K562 (cell line): ENCODE measurements around the gene LMAN2L. TPM values are rescaled to one million over a fixed set of nuclear protein-coding genes. Genes with fewer than 3 reads are reported as not detected.

ENCODE experiments used
- CCNT2 ChIP-seq: IDR thresholded peaks from 2 replicates; pipeline ENCODE4 v1.6.1; 2011; ENCODE audit warnings: borderline replicate concordance, low read depth, mild to moderate bottlenecking, moderate library complexity, mixed read lengths, low read length; ENCODE audit not compliant: insufficient read length; ENCODE audit errors: extremely low read depth
- HIVEP1 ChIP-seq: fragments of 250-450 bp; sonication (Bioruptor Pico); IDR thresholded peaks from 2 replicates; pipeline ENCODE4 v1.4.0; 2020; ENCODE audit warnings: mild to moderate bottlenecking
- KDM4B ChIP-seq, 2 experiments: fragments of 450-650 bp in 1 of 2; sonication (generic) in 1 of 2; IDR thresholded peaks; 2 replicates each; pipeline ENCODE4 v1.6.1; 2016 to 2017; ENCODE audit warnings: borderline replicate concordance in 2 of 2, antibody characterized with exemption in 1 of 2, low read depth in 1 of 2, mild to moderate bottlenecking in 1 of 2
- NONO ChIP-seq, 2 experiments: fragments of 200-400 bp in 1 of 2; fragments of 450-650 bp in 1 of 2; formaldehyde crosslinking in 1 of 2; IDR thresholded peaks; 2 replicates each; pipeline ENCODE4 v1.6.1; 2017; ENCODE audit warnings: low read depth in 2 of 2, mild to moderate bottlenecking in 2 of 2, moderate library complexity in 2 of 2, low read length in 1 of 2
- NR2F6 ChIP-seq: fragments of 450-650 bp; formaldehyde crosslinking; IDR thresholded peaks from 2 replicates; pipeline ENCODE4 v1.4.0; 2020; ENCODE audit warnings: mild to moderate bottlenecking
- RBM25 ChIP-seq: fragments of 200-400 bp; formaldehyde crosslinking; IDR thresholded peaks from 2 replicates; pipeline ENCODE4 v1.6.1; 2018; ENCODE audit warnings: low read length, low read depth, moderate library complexity; ENCODE audit not compliant: severe bottlenecking
- SP2 ChIP-seq: IDR thresholded peaks from 2 replicates; pipeline ENCODE4 v1.6.1; 2011; ENCODE audit warnings: mild to moderate bottlenecking, low read depth, low read length, moderate library complexity; ENCODE audit not compliant: poor library complexity, severe bottlenecking; ENCODE audit errors: extremely low read depth
- TAL1 ChIP-seq: fragments of 450-650 bp; IDR thresholded peaks from 2 replicates; pipeline ENCODE4 v1.6.1; 2016; ENCODE audit warnings: mild to moderate bottlenecking
- TEAD1 ChIP-seq, 2 experiments: fragments of 450-650 bp in 1 of 2; sonication (generic) in 1 of 2; formaldehyde crosslinking; IDR thresholded peaks; 2 replicates each; pipeline versions ENCODE4 v1.4.0 to v1.8.0; 2020 to 2022; ENCODE audit warnings: mild to moderate bottlenecking in 2 of 2, missing genetic modification reagents in 1 of 2
- ZNF165 ChIP-seq: fragments of 250-450 bp; sonication (Bioruptor Pico); IDR thresholded peaks from 2 replicates; pipeline ENCODE4 v1.4.0; 2020; ENCODE audit warnings: borderline replicate concordance
- polyA plus RNA-seq, 8 experiments: library from polyadenylated mRNA; depleted of rRNA in 4 of 8; stranded (reverse) in 5 of 8; unstranded in 3 of 8; fragments of >200 nt; fragmentation: Nextera tagmentation in 2 of 8; fragmentation: Illumina TruSeq in 1 of 8; extraction: Ambion mirVana in 2 of 8; extraction: Trizol in 1 of 8; gene quantifications; 2 replicates each; pipeline versions ENCODE4 v1.2.1 to v1.2.3, GENCODE V29; 2011 to 2014; ENCODE audit warnings: inconsistent platforms in 1 of 8, missing spikeins in 1 of 8
- total RNA-seq, 7 experiments: library from RNA; depleted of rRNA in 6 of 7; stranded (reverse); fragments of >200 nt in 6 of 7; fragmentation: Illumina TruSeq in 2 of 7; extraction: Trizol in 2 of 7; gene quantifications; 2 replicates each; pipeline versions ENCODE4 v1.2.1 to v1.2.3, GENCODE V29; 2011 to 2021; ENCODE audit warnings: low replicate concordance in 1 of 7
- TF ChIP-seq, protein P1 (sequence below): fragments of 450-650 bp; IDR thresholded peaks from 2 replicates; pipeline ENCODE4 v1.6.1; 2018; ENCODE audit warnings: mild to moderate bottlenecking, low read depth; ENCODE audit not compliant: partially characterized antibody
- TF ChIP-seq, protein P2 (sequence below): fragments of 450-650 bp; formaldehyde crosslinking; IDR thresholded peaks from 2 replicates; pipeline ENCODE4 v1.4.0; 2020; ENCODE audit warnings: mild to moderate bottlenecking, mixed read lengths
- TF ChIP-seq, protein P3 (sequence below), 3 experiments: fragments of 200-800 bp in 1 of 3; sonication (Bioruptor generic) in 1 of 3; sonication (generic) in 1 of 3; formaldehyde crosslinking in 1 of 3; IDR thresholded peaks; 2 replicates each; pipeline versions ENCODE4 v1.6.1 to v1.8.0; 2016 to 2022; ENCODE audit warnings: mild to moderate bottlenecking in 2 of 3, missing compliant biosample characterization in 2 of 3, missing genetic modification characterization in 2 of 3, missing genetic modification reagents in 1 of 3
- TF ChIP-seq, protein P4 (sequence below): fragments of 450-650 bp; IDR thresholded peaks from 2 replicates; pipeline ENCODE4 v1.7.0; 2016; ENCODE audit warnings: borderline replicate concordance
- TF ChIP-seq, protein P5 (sequence below): fragments of 250-450 bp; sonication (Bioruptor Pico); IDR thresholded peaks from 2 replicates; pipeline ENCODE4 v1.9.0; 2021; ENCODE audit warnings: mild to moderate bottlenecking
- TF ChIP-seq, protein P6 (sequence below), 3 experiments: IDR thresholded peaks in 2 of 3; conservative IDR thresholded peaks in 1 of 3; 2 replicates each; pipeline ENCODE4 v1.5.1; 2011 to 2012; ENCODE audit warnings: low read length in 3 of 3, mild to moderate bottlenecking in 3 of 3, control low read depth in 2 of 3, improper control_type of control experiment in 1 of 3, inconsistent platforms in 1 of 3, low read depth in 1 of 3, mixed read lengths in 1 of 3, moderate library complexity in 1 of 3; ENCODE audit not compliant: insufficient read depth in 2 of 3

LMAN2L gene
- total and polyA plus RNA-seq, 9 of the 15 experiments (the other 6 are each of a cell fraction or from before 2014, with no cell fraction given), result 7.2 to 37.7 (median 12.5) TPM

DNA sequence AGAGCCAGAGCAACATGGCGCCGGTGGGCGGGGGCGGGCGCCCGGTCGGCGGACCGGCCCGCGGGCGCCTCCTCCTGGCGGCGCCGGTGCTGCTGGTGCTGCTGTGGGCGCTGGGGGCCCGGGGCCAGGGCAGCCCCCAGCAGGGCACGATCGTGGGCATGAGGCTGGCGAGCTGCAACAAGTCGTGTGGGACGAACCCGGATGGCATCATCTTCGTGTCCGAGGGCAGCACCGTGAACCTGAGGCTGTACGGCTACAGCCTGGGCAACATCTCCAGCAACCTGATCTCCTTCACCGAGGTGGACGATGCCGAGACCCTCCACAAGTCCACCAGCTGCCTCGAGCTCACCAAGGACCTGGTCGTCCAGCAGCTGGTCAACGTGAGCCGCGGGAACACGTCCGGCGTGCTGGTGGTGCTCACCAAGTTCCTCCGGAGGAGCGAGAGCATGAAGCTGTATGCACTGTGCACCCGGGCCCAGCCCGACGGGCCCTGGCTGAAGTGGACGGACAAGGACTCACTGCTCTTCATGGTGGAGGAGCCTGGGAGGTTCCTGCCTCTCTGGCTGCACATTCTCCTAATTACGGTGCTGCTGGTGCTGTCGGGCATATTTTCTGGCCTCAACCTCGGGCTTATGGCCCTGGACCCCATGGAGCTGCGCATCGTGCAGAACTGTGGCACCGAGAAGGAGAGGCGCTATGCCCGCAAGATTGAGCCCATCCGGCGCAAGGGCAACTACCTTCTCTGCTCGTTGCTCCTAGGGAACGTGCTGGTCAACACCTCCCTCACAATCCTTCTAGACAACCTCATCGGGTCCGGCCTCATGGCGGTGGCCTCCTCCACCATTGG is 21.3 kb upstream of the LMAN2L start (continued):
- TF ChIP-seq, protein P1, sequence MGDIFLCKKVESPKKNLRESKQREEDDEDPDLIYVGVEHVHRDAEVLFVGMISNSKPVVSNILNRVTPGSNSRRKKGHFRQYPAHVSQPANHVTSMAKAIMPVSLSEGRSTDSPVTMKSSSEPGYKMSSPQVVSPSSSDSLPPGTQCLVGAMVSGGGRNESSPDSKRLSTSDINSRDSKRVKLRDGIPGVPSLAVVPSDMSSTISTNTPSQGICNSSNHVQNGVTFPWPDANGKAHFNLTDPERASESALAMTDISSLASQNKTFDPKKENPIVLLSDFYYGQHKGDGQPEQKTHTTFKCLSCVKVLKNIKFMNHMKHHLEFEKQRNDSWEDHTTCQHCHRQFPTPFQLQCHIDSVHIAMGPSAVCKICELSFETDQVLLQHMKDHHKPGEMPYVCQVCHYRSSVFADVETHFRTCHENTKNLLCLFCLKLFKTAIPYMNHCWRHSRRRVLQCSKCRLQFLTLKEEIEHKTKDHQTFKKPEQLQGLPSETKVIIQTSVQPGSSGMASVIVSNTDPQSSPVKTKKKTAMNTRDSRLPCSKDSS, result no peak
- TF ChIP-seq ZNF165 (CRISPR knock-in tag), result no peak
- peak; percentile 76 for TF ChIP-seq CCNT2
- TF ChIP-seq HIVEP1 (CRISPR knock-in tag), result no peak
- TF ChIP-seq, protein P2, sequence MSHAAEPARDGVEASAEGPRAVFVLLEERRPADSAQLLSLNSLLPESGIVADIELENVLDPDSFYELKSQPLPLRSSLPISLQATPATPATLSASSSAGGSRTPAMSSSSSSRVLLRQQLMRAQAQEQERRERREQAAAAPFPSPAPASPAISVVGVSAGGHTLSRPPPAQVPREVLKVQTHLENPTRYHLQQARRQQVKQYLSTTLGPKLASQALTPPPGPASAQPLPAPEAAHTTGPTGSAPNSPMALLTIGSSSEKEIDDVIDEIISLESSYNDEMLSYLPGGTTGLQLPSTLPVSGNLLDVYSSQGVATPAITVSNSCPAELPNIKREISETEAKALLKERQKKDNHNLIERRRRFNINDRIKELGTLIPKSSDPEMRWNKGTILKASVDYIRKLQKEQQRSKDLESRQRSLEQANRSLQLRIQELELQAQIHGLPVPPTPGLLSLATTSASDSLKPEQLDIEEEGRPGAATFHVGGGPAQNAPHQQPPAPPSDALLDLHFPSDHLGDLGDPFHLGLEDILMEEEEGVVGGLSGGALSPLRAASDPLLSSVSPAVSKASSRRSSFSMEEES (CRISPR knock-in tag), result no peak
- peak in 1 of 2 experiments; percentile 79; a peak in 1 of 4 replicates for TF ChIP-seq NONO (IDR thresholded peaks at IDR 0.05; ENCODE audit: low read depth in 2 of 2, low read length in 1 of 2)
- TF ChIP-seq SP2, result no peak
- TF ChIP-seq, protein P3, sequence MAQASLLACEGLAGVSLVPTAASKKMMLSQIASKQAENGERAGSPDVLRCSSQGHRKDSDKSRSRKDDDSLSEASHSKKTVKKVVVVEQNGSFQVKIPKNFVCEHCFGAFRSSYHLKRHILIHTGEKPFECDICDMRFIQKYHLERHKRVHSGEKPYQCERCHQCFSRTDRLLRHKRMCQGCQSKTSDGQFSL (CRISPR knock-in tag; IDR thresholded peaks at IDR 0.05), result 0 out of 2 replicates have a peak, but pooled peaks have one; percentile 20
- TF ChIP-seq, protein P3 (tag; IDR thresholded peaks at IDR 0.05), result no peak
- TF ChIP-seq, protein P4, sequence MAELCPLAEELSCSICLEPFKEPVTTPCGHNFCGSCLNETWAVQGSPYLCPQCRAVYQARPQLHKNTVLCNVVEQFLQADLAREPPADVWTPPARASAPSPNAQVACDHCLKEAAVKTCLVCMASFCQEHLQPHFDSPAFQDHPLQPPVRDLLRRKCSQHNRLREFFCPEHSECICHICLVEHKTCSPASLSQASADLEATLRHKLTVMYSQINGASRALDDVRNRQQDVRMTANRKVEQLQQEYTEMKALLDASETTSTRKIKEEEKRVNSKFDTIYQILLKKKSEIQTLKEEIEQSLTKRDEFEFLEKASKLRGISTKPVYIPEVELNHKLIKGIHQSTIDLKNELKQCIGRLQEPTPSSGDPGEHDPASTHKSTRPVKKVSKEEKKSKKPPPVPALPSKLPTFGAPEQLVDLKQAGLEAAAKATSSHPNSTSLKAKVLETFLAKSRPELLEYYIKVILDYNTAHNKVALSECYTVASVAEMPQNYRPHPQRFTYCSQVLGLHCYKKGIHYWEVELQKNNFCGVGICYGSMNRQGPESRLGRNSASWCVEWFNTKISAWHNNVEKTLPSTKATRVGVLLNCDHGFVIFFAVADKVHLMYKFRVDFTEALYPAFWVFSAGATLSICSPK, result no peak
- TF ChIP-seq, protein P5, sequence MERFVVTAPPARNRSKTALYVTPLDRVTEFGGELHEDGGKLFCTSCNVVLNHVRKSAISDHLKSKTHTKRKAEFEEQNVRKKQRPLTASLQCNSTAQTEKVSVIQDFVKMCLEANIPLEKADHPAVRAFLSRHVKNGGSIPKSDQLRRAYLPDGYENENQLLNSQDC (CRISPR knock-in tag), result no peak
- TF ChIP-seq RBM25, result no peak
- TF ChIP-seq NR2F6 (CRISPR knock-in tag), result no peak
- no peak for TF ChIP-seq KDM4B (IDR thresholded peaks at IDR 0.05; ENCODE audit: borderline replicate concordance in 2 of 2, low read depth in 1 of 2)
- TF ChIP-seq TEAD1 (CRISPR knock-in tag; IDR thresholded peaks at IDR 0.05), result no peak
- TF ChIP-seq, protein P6, sequence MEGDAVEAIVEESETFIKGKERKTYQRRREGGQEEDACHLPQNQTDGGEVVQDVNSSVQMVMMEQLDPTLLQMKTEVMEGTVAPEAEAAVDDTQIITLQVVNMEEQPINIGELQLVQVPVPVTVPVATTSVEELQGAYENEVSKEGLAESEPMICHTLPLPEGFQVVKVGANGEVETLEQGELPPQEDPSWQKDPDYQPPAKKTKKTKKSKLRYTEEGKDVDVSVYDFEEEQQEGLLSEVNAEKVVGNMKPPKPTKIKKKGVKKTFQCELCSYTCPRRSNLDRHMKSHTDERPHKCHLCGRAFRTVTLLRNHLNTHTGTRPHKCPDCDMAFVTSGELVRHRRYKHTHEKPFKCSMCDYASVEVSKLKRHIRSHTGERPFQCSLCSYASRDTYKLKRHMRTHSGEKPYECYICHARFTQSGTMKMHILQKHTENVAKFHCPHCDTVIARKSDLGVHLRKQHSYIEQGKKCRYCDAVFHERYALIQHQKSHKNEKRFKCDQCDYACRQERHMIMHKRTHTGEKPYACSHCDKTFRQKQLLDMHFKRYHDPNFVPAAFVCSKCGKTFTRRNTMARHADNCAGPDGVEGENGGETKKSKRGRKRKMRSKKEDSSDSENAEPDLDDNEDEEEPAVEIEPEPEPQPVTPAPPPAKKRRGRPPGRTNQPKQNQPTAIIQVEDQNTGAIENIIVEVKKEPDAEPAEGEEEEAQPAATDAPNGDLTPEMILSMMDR (IDR thresholded peaks at IDR 0.05 in 2 of 3, conservative IDR thresholded peaks at IDR 0.05 in 1 of 3; ENCODE audit: insufficient read depth in 2 of 3, low read depth in 1 of 3, low read length in 3 of 3), result peak; percentile 60 to 70 (median 61); a peak in 5 of 6 replicates
- TF ChIP-seq TAL1, result no peak
